Activated B cell treated with CpG ODN at 0.5 μM for 24 hours (primary cell): ENCODE measurements around the gene OLA1. TPM values are rescaled to one million over a fixed set of nuclear protein-coding genes. Genes with fewer than 3 reads are reported as not detected.
"Not testable (repeated sequence)": the region's sequence is repeated elsewhere in the genome, so short reads cannot be mapped to it uniquely, and the experiment has no call there.

Experiments
- ATAC-seq: fragments of 200-7000 bp; cut with Tn5 transposase; one replicate; pipeline ENCODE4 v1.10.0; 2021; ENCODE audit warnings: low read depth, mild to moderate bottlenecking, moderate library complexity
- CTCF ChIA-PET: fragments of 350-600 bp; sonication (Branson Sonifier 250); formaldehyde crosslinking; loops from one replicate; lab custom pipeline; 2021; ENCODE audit warnings: antibody characterized with exemption; lab: Charles Lee
- POLR2A ChIA-PET: fragments of 350-600 bp; sonication (Branson Sonifier 250); formaldehyde crosslinking; loops from one replicate; lab custom pipeline; 2021; ENCODE audit warnings: antibody characterized with exemption; lab: Charles Lee
- DNase-seq: peaks from one replicate; pipeline ENCODE4 v3.0.0; 2022
- H3K27ac Mint-ChIP-seq: one replicate; pipeline ENCODE4 v1.8.0; 2020; ENCODE audit warnings: mixed read lengths
- H3K27me3 Mint-ChIP-seq: one replicate; pipeline ENCODE4 v1.8.0; 2021; ENCODE audit warnings: mixed read lengths
- H3K36me3 Mint-ChIP-seq: one replicate; pipeline ENCODE4 v1.8.0; 2021; ENCODE audit warnings: low read depth, mixed read lengths
- H3K4me1 Mint-ChIP-seq: one replicate; pipeline ENCODE4 v1.8.0; 2021; ENCODE audit warnings: mixed read lengths
- H3K4me3 Mint-ChIP-seq: one replicate; pipeline ENCODE4 v1.8.0; 2020; ENCODE audit warnings: mild to moderate bottlenecking, mixed read lengths
- H3K9me3 Mint-ChIP-seq: one replicate; pipeline ENCODE4 v1.8.0; 2020; ENCODE audit warnings: mixed read lengths
- CTCF ChIP-seq: fragments of 200-600 bp; IDR thresholded peaks from one replicate; pipeline ENCODE4 v1.8.0; 2022; ENCODE audit warnings: antibody characterized with exemption, mild to moderate bottlenecking
- intact Hi-C: fragments of 100-400 bp; cut with micrococcal nuclease; formaldehyde crosslinking; loops from one replicate; pipeline ENCODE4 v1.15.1; 2024
- total RNA-seq: library from RNA; stranded (reverse); gene quantifications from 2 replicates; pipeline ENCODE4 v1.2.3, GENCODE V29; 2022

The OLA1 gene
- total RNA-seq, 1 donor from 2014 or later: 74.4 TPM

GRCh38 chr2:174280596-174280995, 32.3 kb upstream of the OLA1 start:
- H3K36me3 Mint-ChIP-seq: no peaks in the 10 kb centered on the region

GRCh38 chr2:174270263-174270662, 21.9 kb upstream of the OLA1 start:
- intact Hi-C loops, H3K27ac Mint-ChIP-seq, H3K9me3 Mint-ChIP-seq, CTCF ChIA-PET, POLR2A ChIA-PET, DNase-seq, H3K4me3 Mint-ChIP-seq, ATAC-seq, H3K36me3 Mint-ChIP-seq, H3K4me1 Mint-ChIP-seq: not testable (repeated sequence)
- H3K27me3 Mint-ChIP-seq: peaks cover 14% of the 10 kb centered on the region

More at GRCh38 chr2:174280596-174280995, 32.3 kb upstream of the OLA1 start:
- DNase-seq: no peak
- no peak overlapping the region for H3K27ac Mint-ChIP-seq
- no peaks in the 10 kb centered on the region for H3K4me1 Mint-ChIP-seq
- no peak for ATAC-seq
- intact Hi-C loops: no loop called here
- ChIA-PET CTCF (no interaction called here), POLR2A (no interaction called here)
- H3K9me3 Mint-ChIP-seq: no peaks in the 10 kb centered on the region
- no peak overlapping the region for H3K4me3 Mint-ChIP-seq
- TF ChIP-seq CTCF: no peak
- H3K27me3 Mint-ChIP-seq: peaks cover 21% of the 10 kb centered on the region

GRCh38 chr2:174266288-174266687, 18.0 kb upstream of the OLA1 start:
- no peak for TF ChIP-seq CTCF
- H3K9me3 Mint-ChIP-seq: no peaks in the 10 kb centered on the region
- CTCF ChIA-PET: no interaction called here
- no peak overlapping the region for H3K27ac Mint-ChIP-seq
- no peak for DNase-seq
- H3K4me1 Mint-ChIP-seq: no peaks in the 10 kb centered on the region
- no peak for ATAC-seq
- no peak overlapping the region for H3K4me3 Mint-ChIP-seq
- H3K27me3 Mint-ChIP-seq: peaks cover 26% of the 10 kb centered on the region
- H3K36me3 Mint-ChIP-seq: no peaks in the 10 kb centered on the region
- intact Hi-C loops: no loop called here
- POLR2A ChIA-PET: no interaction called here

- CTCF ChIA-PET: no interaction called here
- intact Hi-C loops: no loop called here
- H3K4me1 Mint-ChIP-seq: no peaks in the 10 kb centered on the region
- no peak overlapping the region for H3K4me3 Mint-ChIP-seq
- ATAC-seq (no peak), DNase-seq (no peak)
- peaks cover 28% of the 10 kb centered on the region for H3K27me3 Mint-ChIP-seq
- no peak overlapping the region for H3K27ac Mint-ChIP-seq
- no peaks in the 10 kb centered on the region for H3K36me3 Mint-ChIP-seq
- H3K9me3 Mint-ChIP-seq: no peaks in the 10 kb centered on the region
- no peak for TF ChIP-seq CTCF
- POLR2A ChIA-PET: no interaction called here
Measured at GRCh38 chr2:174263997-174264396, 15.7 kb upstream of the OLA1 start.

- Mint-ChIP-seq H3K36me3 (no peaks in the 10 kb centered on the region), H3K9me3 (no peaks in the 10 kb centered on the region), H3K27ac (no peak overlapping the region), H3K4me3 (no peak overlapping the region), H3K4me1 (no peaks in the 10 kb centered on the region), H3K27me3 (peaks cover 14% of the 10 kb centered on the region)
- CTCF ChIA-PET: no interaction called here
- intact Hi-C loops: no loop called here
- POLR2A ChIA-PET: interaction anchor here (0.9 kb wide), 1 partner anchor 11 kb away, joined by 3 read pairs; no protein-coding TSS in a partner anchor
- TF ChIP-seq CTCF: no peak
- DNase-seq: no peak
- ATAC-seq: no peak
Measured at GRCh38 chr2:174259981-174260380, 11.6 kb upstream of the OLA1 start.

- Mint-ChIP-seq H3K27ac (no peak overlapping the region), H3K36me3 (no peaks in the 10 kb centered on the region), H3K27me3 (peaks cover 2% of the 10 kb centered on the region), H3K4me1 (peaks cover 1% of the 10 kb centered on the region), H3K9me3 (no peaks in the 10 kb centered on the region), H3K4me3 (no peak overlapping the region)
- ChIA-PET CTCF (no interaction called here), POLR2A (interaction anchor here (0.6 to 0.7 kb wide), 3 partner anchors 12 to 881 kb away, joined by 3 to 5 read pairs (median 4); no protein-coding TSS in a partner anchor)
- intact Hi-C loops: no loop called here
- ATAC-seq (no peak), DNase-seq (no peak)
- no peak for TF ChIP-seq CTCF
Measured at GRCh38 chr2:174254267-174254666, 5.9 kb upstream of the OLA1 start.
